SK-N-SH treated with all-trans-retinoic acid at 6 μM for 48 hours (cell line): ENCODE measurements around the gene GRM5.

ENCODE experiments used
- ATAC-seq: fragments of 200-7000 bp; cut with Tn5 transposase; 3 replicates; pipeline ENCODE4 v1.9.1; 2020; ENCODE audit warnings: mild to moderate bottlenecking, moderate library complexity
- ARNTL ChIP-seq: fragments of 450-650 bp; formaldehyde crosslinking; IDR thresholded peaks from 2 replicates; pipeline ENCODE4 v1.5.0; 2020; ENCODE audit warnings: low read depth, mild to moderate bottlenecking, moderate library complexity, borderline replicate concordance
- BACH2 ChIP-seq: fragments of 250-450 bp; sonication (Bioruptor Pico); IDR thresholded peaks from 2 replicates; pipeline ENCODE4 v1.9.0; 2021; ENCODE audit warnings: mild to moderate bottlenecking, borderline replicate concordance
- CREB5 ChIP-seq: fragments of 250-450 bp; sonication (Bioruptor Pico); IDR thresholded peaks from 2 replicates; pipeline ENCODE4 v1.5.1; 2020; ENCODE audit warnings: low read depth, mild to moderate bottlenecking, moderate library complexity
- CSDC2 ChIP-seq: fragments of 250-450 bp; sonication (Bioruptor Pico); IDR thresholded peaks from 2 replicates; pipeline ENCODE4 v1.5.0; 2020; ENCODE audit warnings: mild to moderate bottlenecking, moderate library complexity
- ESRRG ChIP-seq: fragments of 250-450 bp; sonication (Bioruptor Pico); IDR thresholded peaks from 2 replicates; pipeline ENCODE4 v1.6.1; 2021; ENCODE audit warnings: mild to moderate bottlenecking
- GLIS3 ChIP-seq: fragments of 250-450 bp; sonication (Bioruptor Pico); IDR thresholded peaks from 2 replicates; pipeline ENCODE4 v1.5.0; 2020; ENCODE audit warnings: mild to moderate bottlenecking, moderate library complexity
- ISL1 ChIP-seq: fragments of 250-450 bp; sonication (Bioruptor Pico); IDR thresholded peaks from 2 replicates; pipeline ENCODE4 v2.1.2; 2022; ENCODE audit warnings: mild to moderate bottlenecking, moderate library complexity
- OSR1 ChIP-seq: fragments of 250-450 bp; sonication (Bioruptor Pico); IDR thresholded peaks from 2 replicates; pipeline ENCODE4 v1.8.0; 2022; ENCODE audit warnings: moderate library complexity, mild to moderate bottlenecking, inconsistent platforms
- PATZ1 ChIP-seq: fragments of 250-450 bp; sonication (Bioruptor Pico); IDR thresholded peaks from 2 replicates; pipeline ENCODE4 v1.8.0; 2020; ENCODE audit warnings: mild to moderate bottlenecking, moderate library complexity, borderline replicate concordance
- POU6F1 ChIP-seq: fragments of 250-450 bp; sonication (Bioruptor Pico); IDR thresholded peaks from 2 replicates; pipeline ENCODE4 v1.8.0; 2021; ENCODE audit warnings: low read depth, mild to moderate bottlenecking, moderate library complexity, borderline replicate concordance
- PPARA ChIP-seq: fragments of 250-450 bp; sonication (Bioruptor Pico); IDR thresholded peaks from 2 replicates; pipeline ENCODE4 v1.5.0; 2020; ENCODE audit warnings: mild to moderate bottlenecking, borderline replicate concordance
- RARB ChIP-seq: fragments of 250-450 bp; sonication (Bioruptor Pico); IDR thresholded peaks from 2 replicates; pipeline ENCODE4 v1.8.0; 2021; ENCODE audit warnings: mild to moderate bottlenecking, moderate library complexity
- ZC3H10 ChIP-seq: fragments of 250-450 bp; sonication (Bioruptor Pico); IDR thresholded peaks from 2 replicates; pipeline ENCODE4 v1.5.1; 2021; ENCODE audit warnings: mild to moderate bottlenecking, moderate library complexity
- ZFP3 ChIP-seq: fragments of 250-450 bp; sonication (Bioruptor Pico); IDR thresholded peaks from 2 replicates; pipeline ENCODE4 v1.5.0; 2020; ENCODE audit warnings: mild to moderate bottlenecking, moderate library complexity
- ZFP30 ChIP-seq: fragments of 450-650 bp; formaldehyde crosslinking; IDR thresholded peaks from 2 replicates; pipeline ENCODE4 v1.5.0; 2022; ENCODE audit warnings: mild to moderate bottlenecking, moderate library complexity
- ZNF565 ChIP-seq: fragments of 450-650 bp; formaldehyde crosslinking; conservative IDR thresholded peaks from 2 replicates; pipeline ENCODE4 v1.5.0; 2020; ENCODE audit warnings: low read depth, mild to moderate bottlenecking, moderate library complexity
- ZNF70 ChIP-seq: fragments of 450-650 bp; formaldehyde crosslinking; IDR thresholded peaks from 2 replicates; pipeline ENCODE4 v1.5.0; 2020; ENCODE audit warnings: mild to moderate bottlenecking, moderate library complexity
- ZNF8 ChIP-seq: fragments of 450-650 bp; formaldehyde crosslinking; IDR thresholded peaks from 2 replicates; pipeline ENCODE4 v1.5.0; 2020; ENCODE audit warnings: mild to moderate bottlenecking, moderate library complexity

GRM5 gene

GRCh38 chr11:88689548-88690240 is 376.1 kb downstream of the GRM5 start:
- ATAC-seq, result no peak
- TF ChIP-seq ARNTL (CRISPR knock-in tag), result no peak
- no peak for TF ChIP-seq BACH2

- ATAC-seq, result no peak
- no peak for TF ChIP-seq CSDC2 (CRISPR knock-in tag)
- TF ChIP-seq RARB (CRISPR knock-in tag), result no peak
- no peak for TF ChIP-seq CREB5 (CRISPR knock-in tag)
- TF ChIP-seq ESRRG (CRISPR knock-in tag), result no peak
- TF ChIP-seq ZFP30 (CRISPR knock-in tag), result no peak
- TF ChIP-seq ZNF565 (CRISPR knock-in tag), result no peak
- no peak for TF ChIP-seq ZFP3 (CRISPR knock-in tag)
- TF ChIP-seq GLIS3 (CRISPR knock-in tag), result no peak
- TF ChIP-seq ZNF70 (CRISPR knock-in tag), result no peak
- TF ChIP-seq PPARA (CRISPR knock-in tag), result no peak
- TF ChIP-seq OSR1 (CRISPR knock-in tag), result no peak
- TF ChIP-seq ZNF8 (CRISPR knock-in tag), result no peak
These were observed 382.8 kb downstream of the GRM5 start for GRCh38 chr11:88683024-88683423.

- TF ChIP-seq ISL1, result no peak
- TF ChIP-seq ARNTL (CRISPR knock-in tag), result no peak
- TF ChIP-seq PPARA (CRISPR knock-in tag), result no peak
- no peak for TF ChIP-seq PATZ1 (CRISPR knock-in tag)
- TF ChIP-seq ZNF70 (CRISPR knock-in tag), result no peak
- TF ChIP-seq POU6F1 (CRISPR knock-in tag), result no peak
- TF ChIP-seq ZC3H10 (CRISPR knock-in tag), result no peak
- no peak for TF ChIP-seq GLIS3 (CRISPR knock-in tag)
- TF ChIP-seq RARB (CRISPR knock-in tag), result no peak
- no peak for TF ChIP-seq CSDC2 (CRISPR knock-in tag)
- TF ChIP-seq ZFP30 (CRISPR knock-in tag), result no peak
- ATAC-seq, result no peak
These were observed 385.0 kb downstream of the GRM5 start for GRCh38 chr11:88680806-88681205.

- no peak for ATAC-seq
- TF ChIP-seq POU6F1 (CRISPR knock-in tag) (no peak), PPARA (CRISPR knock-in tag) (no peak)
These were observed 399.4 kb downstream of the GRM5 start for GRCh38 chr11:88666364-88666763.

- no peak for ATAC-seq
- TF ChIP-seq ESRRG (CRISPR knock-in tag) (no peak), CSDC2 (CRISPR knock-in tag) (no peak), POU6F1 (CRISPR knock-in tag) (no peak), ISL1 (no peak), ZFP3 (CRISPR knock-in tag) (no peak), ZNF565 (CRISPR knock-in tag) (no peak), ZNF70 (CRISPR knock-in tag) (no peak), ARNTL (CRISPR knock-in tag) (no peak), PATZ1 (CRISPR knock-in tag) (no peak)
These were observed 408.6 kb downstream of the GRM5 start for GRCh38 chr11:88657076-88657738.
